NCI-H524 (cell line): ENCODE data around the gene NPEPPS.

ENCODE experiments used
- DNase-seq, 2 experiments: peaks; one replicate each; lab custom pipeline; 2025; lab: John Stamatoyannopoulos, UW

The NPEPPS gene

GRCh38 chr17:47629826-47630225, 98.9 kb downstream of the NPEPPS start:
- DNase-seq = no peak

GRCh38 chr17:47630614-47631013, 99.7 kb downstream of the NPEPPS start:
- DNase-seq = no peak

GRCh38 chr17:47632991-47633390, 102.1 kb downstream of the NPEPPS start:
- DNase-seq = no peak

- DNase-seq = no peak
Measured at GRCh38 chr17:47633996-47634395, 103.1 kb downstream of the NPEPPS start.

- no peak for DNase-seq
Measured at GRCh38 chr17:47634870-47635269, 104.0 kb downstream of the NPEPPS start.

- no peak for DNase-seq
Measured at GRCh38 chr17:47635734-47636133, 104.8 kb downstream of the NPEPPS start.

GRCh38 chr17:47636273-47637030, 105.5 kb downstream of the NPEPPS start:
- DNase-seq = peak in 1 of 2 experiments; percentile 24

- DNase-seq = no peak
Measured at GRCh38 chr17:47638903-47639302, 108.0 kb downstream of the NPEPPS start.

GRCh38 chr17:47640076-47640475, 109.2 kb downstream of the NPEPPS start:
- no peak for DNase-seq

GRCh38 chr17:47641202-47641601, 110.3 kb downstream of the NPEPPS start:
- no peak for DNase-seq

- no peak for DNase-seq
Measured at GRCh38 chr17:47643116-47643515, 112.2 kb downstream of the NPEPPS start.

GRCh38 chr17:47644324-47644723, 113.4 kb downstream of the NPEPPS start:
- no peak for DNase-seq

- peak; percentile 100 for DNase-seq
Measured at GRCh38 chr17:47649153-47649971, 118.5 kb downstream of the NPEPPS start, which contains the start of gene KPNB1. KPNB1 (plus strand) TSS chr17:47649919; CDS start chr17:47650245, 326 bp downstream.

- no peak for DNase-seq
Measured at GRCh38 chr17:47649972-47650524, 119.1 kb downstream of the NPEPPS start.

GRCh38 chr17:47650525-47651522, 119.9 kb downstream of the NPEPPS start:
- DNase-seq = peak; percentile 96 to 98

- DNase-seq = no peak
Measured at GRCh38 chr17:47651704-47652103, 120.8 kb downstream of the NPEPPS start.

GRCh38 chr17:47652570-47652969, 121.7 kb downstream of the NPEPPS start:
- DNase-seq = no peak

- no peak for DNase-seq
Measured at GRCh38 chr17:47653442-47653841, 122.5 kb downstream of the NPEPPS start.

- no peak for DNase-seq
Measured at GRCh38 chr17:47654991-47655390, 124.1 kb downstream of the NPEPPS start.

GRCh38 chr17:47660064-47660492, 129.2 kb downstream of the NPEPPS start:
- no peak for DNase-seq

- DNase-seq = peak; percentile 26 to 71
Measured at GRCh38 chr17:47663912-47664623, 133.2 kb downstream of the NPEPPS start.
